PC-3 (cell line): ENCODE data around the gene GLRX5. TPM values are rescaled to one million over a fixed set of nuclear protein-coding genes. Genes with fewer than 3 reads are reported as not detected.

Source experiments
- ATAC-seq: fragments of 200-7000 bp; cut with Tn5 transposase; 2 replicates; pipeline ENCODE4 v1.9.1; 2020; ENCODE audit warnings: mild to moderate bottlenecking, moderate library complexity
- BruUV-seq: library from RNA; stranded (reverse); fragments of 400-500 nt; replicated peaks from 2 replicates; lab custom pipeline; 2021; lab: Mats Ljungman, UMichigan
- CTCF ChIA-PET: fragments of 300-600 bp; sonication (Branson Sonifier 250); formaldehyde crosslinking; loops from one replicate; lab custom pipeline; 2022; ENCODE audit warnings: antibody characterized with exemption; lab: Charles Lee
- POLR2A ChIA-PET: fragments of 300-600 bp; sonication (Branson Sonifier 250); formaldehyde crosslinking; loops from one replicate; lab custom pipeline; 2022; ENCODE audit warnings: antibody characterized with exemption; ENCODE audit not compliant: unreplicated experiment; lab: Charles Lee
- DNase-seq: peaks from one replicate; pipeline ENCODE4 v3.0.0-alpha.2; 2015
- H2AFZ ChIP-seq: fragments of 300-600 bp; sonication (generic); 2 replicates; pipeline ENCODE4 v1.6.0; 2016; ENCODE audit warnings: antibody characterized with exemption, low read length
- H3F3A ChIP-seq: fragments of 300-600 bp; sonication (generic); one replicate; pipeline ENCODE4 v1.6.0; 2017; ENCODE audit warnings: antibody characterized with exemption, low read length, control low read depth, mild to moderate bottlenecking; ENCODE audit not compliant: unreplicated experiment
- H3K27ac ChIP-seq: fragments of 300-600 bp; sonication (generic); 2 replicates; pipeline ENCODE4 v1.5.1; 2016; ENCODE audit warnings: mild to moderate bottlenecking, low read length
- H3K27me3 ChIP-seq: fragments of 300-600 bp; sonication (generic); 2 replicates; pipeline ENCODE4 v1.6.1; 2016; ENCODE audit warnings: low read length, mixed read lengths
- H3K36me3 ChIP-seq: fragments of 300-600 bp; sonication (generic); 2 replicates; pipeline ENCODE4 v1.6.1; 2016; ENCODE audit warnings: low read depth, mixed run types, low read length, mixed read lengths
- H3K4me1 ChIP-seq: fragments of 300-600 bp; sonication (generic); 2 replicates; pipeline ENCODE4 v1.5.1; 2016; ENCODE audit warnings: low read length; ENCODE audit not compliant: insufficient read depth
- H3K4me2 ChIP-seq: fragments of 300-600 bp; sonication (generic); 2 replicates; pipeline ENCODE4 v1.6.0; 2016; ENCODE audit warnings: low read length
- H3K4me3 ChIP-seq: fragments of 300-600 bp; sonication (generic); 2 replicates; pipeline ENCODE4 v1.5.1; 2016; ENCODE audit warnings: mild to moderate bottlenecking, low read length, mixed read lengths
- H3K79me2 ChIP-seq: fragments of 300-600 bp; sonication (generic); 2 replicates; pipeline ENCODE4 v1.6.1; 2017; ENCODE audit warnings: low read length, mixed read lengths
- H3K9ac ChIP-seq: fragments of 300-600 bp; sonication (generic); 2 replicates; pipeline ENCODE4 v1.6.0; 2016; ENCODE audit warnings: mild to moderate bottlenecking, low read length
- H3K9me2 ChIP-seq: fragments of 300-600 bp; sonication (generic); replicated peaks from 2 replicates; pipeline ENCODE4 v1.6.1; 2016; ENCODE audit warnings: mixed run types, low read length, mixed read lengths
- H3K9me3 ChIP-seq: fragments of 300-600 bp; sonication (generic); 2 replicates; pipeline ENCODE4 v1.6.1; 2016; ENCODE audit warnings: low read length, mixed read lengths
- H4K20me1 ChIP-seq: fragments of 300-600 bp; sonication (generic); 2 replicates; pipeline ENCODE4 v1.6.1; 2016; ENCODE audit warnings: low read length, mixed read lengths
- CTCF ChIP-seq: fragments of 300-600 bp; sonication (generic); conservative IDR thresholded peaks from 2 replicates; pipeline ENCODE4 v1.5.1; 2017; ENCODE audit warnings: antibody characterized with exemption, low read depth, mild to moderate bottlenecking, low read length
- EZH2 ChIP-seq: fragments of 300-600 bp; sonication (generic); IDR thresholded peaks from one replicate; pipeline ENCODE4 v1.6.1; 2017; ENCODE audit warnings: antibody characterized with exemption, mild to moderate bottlenecking, low read length; ENCODE audit not compliant: unreplicated experiment
- EZH2phosphoT487 ChIP-seq: fragments of 300-600 bp; sonication (generic); IDR thresholded peaks from 2 replicates; pipeline ENCODE4 v1.6.1; 2018; ENCODE audit warnings: mild to moderate bottlenecking, antibody characterized with exemption, low read length, borderline replicate concordance
- intact Hi-C: fragments of 100-400 bp; cut with micrococcal nuclease; formaldehyde crosslinking; loops from 2 replicates; pipeline ENCODE4 v1.9.0; 2023
- total RNA-seq: library from RNA; depleted of rRNA; stranded (reverse); fragments of >200 nt; gene quantifications from 2 replicates; pipeline ENCODE4 v1.2.3, GENCODE V29; 2014

Gene GLRX5
- total RNA-seq, 1 experiment from 2014 or later = 60.0 TPM

GRCh38 chr14:95493503-95493902, 41.3 kb upstream of the GLRX5 start:
- CTCF ChIA-PET = no interaction called here
- Histone ChIP-seq H3F3A (no peaks in the 10 kb centered on the region), H3K4me2 (no peak overlapping the region), H3K9me3 (no peaks in the 10 kb centered on the region), H4K20me1 (no peaks in the 10 kb centered on the region), H3K79me2 (no peaks in the 10 kb centered on the region), H3K4me3 (no peak overlapping the region), H3K27ac (no peak overlapping the region), H2AFZ (no peak overlapping the region), H3K36me3 (no peaks in the 10 kb centered on the region), H3K27me3 (no peaks in the 10 kb centered on the region), H3K9ac (no peak overlapping the region), H3K4me1 (no peaks in the 10 kb centered on the region; the same call in 1 of the 2 replicates), H3K9me2 (no peaks in the 10 kb centered on the region)
- no TSS peak for BruUV-seq
- no peak for TF ChIP-seq EZH2
- TF ChIP-seq EZH2phosphoT487 = no peak
- no peak for TF ChIP-seq CTCF
- POLR2A ChIA-PET = no interaction called here
- ATAC-seq (no peak), DNase-seq (no peak)
- intact Hi-C loops = no loop called here

GRCh38 chr14:95493976-95494375, 40.9 kb upstream of the GLRX5 start:
- ATAC-seq (no peak), DNase-seq (no peak)
- intact Hi-C loops = no loop called here
- Histone ChIP-seq H3K27ac (no peak overlapping the region), H3K4me2 (no peak overlapping the region), H3K79me2 (no peaks in the 10 kb centered on the region), H3K9ac (no peak overlapping the region), H3F3A (no peaks in the 10 kb centered on the region), H3K36me3 (no peaks in the 10 kb centered on the region), H4K20me1 (no peaks in the 10 kb centered on the region), H3K4me1 (no peaks in the 10 kb centered on the region; the same call in 1 of the 2 replicates), H3K27me3 (no peaks in the 10 kb centered on the region), H3K9me2 (no peaks in the 10 kb centered on the region), H3K9me3 (no peaks in the 10 kb centered on the region), H3K4me3 (no peak overlapping the region), H2AFZ (no peak overlapping the region)
- no peak for TF ChIP-seq CTCF
- TF ChIP-seq EZH2 = no peak
- no peak for TF ChIP-seq EZH2phosphoT487
- POLR2A ChIA-PET = no interaction called here
- BruUV-seq = no TSS peak
- CTCF ChIA-PET = no interaction called here

GRCh38 chr14:95494456-95494855, 40.4 kb upstream of the GLRX5 start:
- TF ChIP-seq CTCF (no peak), EZH2 (no peak), EZH2phosphoT487 (no peak)
- Histone ChIP-seq H3K4me1 (no peaks in the 10 kb centered on the region; the same call in 1 of the 2 replicates), H3K79me2 (no peaks in the 10 kb centered on the region), H3F3A (no peaks in the 10 kb centered on the region), H4K20me1 (no peaks in the 10 kb centered on the region), H3K9me3 (no peaks in the 10 kb centered on the region), H3K9ac (no peak overlapping the region), H2AFZ (no peak overlapping the region), H3K27me3 (no peaks in the 10 kb centered on the region), H3K36me3 (no peaks in the 10 kb centered on the region), H3K4me3 (no peak overlapping the region), H3K4me2 (no peak overlapping the region), H3K27ac (no peak overlapping the region), H3K9me2 (no peaks in the 10 kb centered on the region)
- POLR2A ChIA-PET = no interaction called here
- ATAC-seq = no peak
- BruUV-seq = no TSS peak
- CTCF ChIA-PET = no interaction called here
- no peak for DNase-seq
- intact Hi-C loops = no loop called here
